ENCODE results near the gene PDE6G.

The PDE6G gene

GRCh38 chr17:81664051-81664470 is 7.7 kb upstream of the PDE6G start:
- DNase-seq (ENCODE audit: low read depth in 2 of 2, low spot score in 1 of 2), result no peak

- DNase-seq (ENCODE audit: low read depth in 2 of 2, low spot score in 1 of 2), result no peak
Measured at GRCh38 chr17:81662002-81662401, 5.7 kb upstream of the PDE6G start.

- DNase-seq (ENCODE audit: low read depth in 2 of 2, low spot score in 1 of 2), result no peak
Measured at GRCh38 chr17:81660441-81660840, 4.1 kb upstream of the PDE6G start.

- DNase-seq (ENCODE audit: low read depth in 2 of 2, low spot score in 1 of 2), result no peak
Measured at GRCh38 chr17:81659038-81659437, 2.7 kb upstream of the PDE6G start.

- DNase-seq (ENCODE audit: low read depth in 2 of 2, low spot score in 1 of 2), result no peak
Measured at GRCh38 chr17:81656835-81657234, 493 bp upstream of the PDE6G start.

GRCh38 chr17:81655378-81656117 is 794 bp downstream of the PDE6G start:
- DNase-seq (ENCODE audit: low read depth in 2 of 2, low spot score in 1 of 2), result no peak

GRCh38 chr17:81652906-81653771 is 3.2 kb downstream of the PDE6G start:
- no peak for DNase-seq (ENCODE audit: low read depth in 2 of 2, low spot score in 1 of 2)

GRCh38 chr17:81651692-81652091 is 4.7 kb downstream of the PDE6G start:
- DNase-seq (ENCODE audit: low read depth in 2 of 2, low spot score in 1 of 2), result no peak

- DNase-seq (ENCODE audit: low read depth in 2 of 2, low spot score in 1 of 2), result no peak
Measured at GRCh38 chr17:81650951-81651350, 5.4 kb downstream of the PDE6G start.

GRCh38 chr17:81648707-81649085 is 7.6 kb downstream of the PDE6G start:
- DNase-seq (ENCODE audit: low read depth in 2 of 2, low spot score in 1 of 2), result no peak

GRCh38 chr17:81648013-81648706 is 8.2 kb downstream of the PDE6G start:
- no peak for DNase-seq (ENCODE audit: low read depth in 2 of 2, low spot score in 1 of 2)

GRCh38 chr17:81647640-81648012 is 8.7 kb downstream of the PDE6G start:
- DNase-seq (ENCODE audit: low read depth in 2 of 2, low spot score in 1 of 2), result no peak

- no peak for DNase-seq (ENCODE audit: low read depth in 2 of 2, low spot score in 1 of 2)
Measured at GRCh38 chr17:81646869-81647600, 9.3 kb downstream of the PDE6G start.

GRCh38 chr17:81644976-81645952 is 11.1 kb downstream of the PDE6G start:
- no peak for DNase-seq (ENCODE audit: low read depth in 2 of 2, low spot score in 1 of 2)

GRCh38 chr17:81644496-81644895 is 11.8 kb downstream of the PDE6G start:
- DNase-seq (ENCODE audit: low read depth in 2 of 2, low spot score in 1 of 2), result no peak

- DNase-seq (ENCODE audit: low read depth in 2 of 2, low spot score in 1 of 2), result no peak
Measured at GRCh38 chr17:81641825-81642489, 14.4 kb downstream of the PDE6G start.

GRCh38 chr17:81640011-81640410 is 16.3 kb downstream of the PDE6G start:
- no peak for DNase-seq (ENCODE audit: low read depth in 2 of 2, low spot score in 1 of 2)

GRCh38 chr17:81638683-81639082 is 17.7 kb downstream of the PDE6G start:
- DNase-seq (ENCODE audit: low read depth in 2 of 2, low spot score in 1 of 2), result no peak

- peak; percentile 66 to 75 for DNase-seq (ENCODE audit: low read depth in 2 of 2, low spot score in 1 of 2)
Measured at GRCh38 chr17:81636505-81637288, 19.6 kb downstream of the PDE6G start, which contains the start of the genes NPLOC4 and TSPAN10. Gene NPLOC4 (minus strand): TSS chr17:81637112. CDS start chr17:81636930, 182 bp downstream. Gene TSPAN10 (plus strand): TSS chr17:81637196. CDS start chr17:81642413, 5,217 bp downstream.

Data from stimulated activated CD8-positive, alpha-beta memory T cell treated with anti-CD3 and anti-CD28 coated beads, Interleukin-4, amount 100 ng/mL, for 1 hour (primary cell).